Spleen (tissue), 11 donors: ENCODE results near the gene RAB27A. TPM values are rescaled to one million over a fixed set of nuclear protein-coding genes. Genes with fewer than 3 reads are reported as not detected.

Experiments
- DNase-seq: peaks from one replicate; pipeline ENCODE4 v3.0.0-alpha.2; 2020
- H3K27ac ChIP-seq, 8 donors: fragments of 200-600 bp; sonication (generic) in 7 of 8; 1 replicate in 4 of 8; 2 replicates in 4 of 8; pipeline versions ENCODE4 v1.5.0 to v1.8.0; 2016 to 2021; ENCODE audit warnings: inconsistent platforms in 4 of 8, mild to moderate bottlenecking in 4 of 8, moderate library complexity in 1 of 8
- H3K27me3 ChIP-seq, 7 donors: fragments of 200-600 bp; sonication (generic) in 6 of 7; replicated peaks in 1 of 7; 1 replicate in 4 of 7; 2 replicates in 3 of 7; pipeline versions ENCODE4 v1.5.0 to v1.8.0; 2016 to 2021; ENCODE audit warnings: inconsistent platforms in 3 of 7, mild to moderate bottlenecking in 1 of 7
- H3K36me3 ChIP-seq, 6 donors: fragments of 200-600 bp; sonication (generic) in 5 of 6; 1 replicate in 4 of 6; 2 replicates in 2 of 6; pipeline versions ENCODE4 v1.5.0 to v1.8.0; 2016 to 2021; ENCODE audit warnings: inconsistent platforms in 2 of 6
- H3K4me1 ChIP-seq, 6 donors: fragments of 200-600 bp; sonication (generic) in 5 of 6; 1 replicate in 3 of 6; 2 replicates in 3 of 6; pipeline versions ENCODE4 v1.5.0 to v1.8.0; 2016 to 2021; ENCODE audit warnings: inconsistent platforms in 3 of 6
- H3K4me3 ChIP-seq, 8 donors: fragments of 200-600 bp; sonication (generic) in 7 of 8; 1 replicate in 4 of 8; 2 replicates in 4 of 8; pipeline versions ENCODE4 v1.5.0 to v1.8.0; 2016 to 2021; ENCODE audit warnings: inconsistent platforms in 4 of 8, mild to moderate bottlenecking in 4 of 8, moderate library complexity in 2 of 8
- H3K9me3 ChIP-seq, 8 donors: fragments of 200-600 bp; sonication (generic) in 7 of 8; 1 replicate in 4 of 8; 2 replicates in 4 of 8; pipeline versions ENCODE4 v1.5.0 to v1.8.0; 2016 to 2021; ENCODE audit warnings: inconsistent platforms in 4 of 8
- POLR2A ChIP-seq, 3 donors: fragments of 450-650 bp; IDR thresholded peaks; one replicate each; pipeline ENCODE4 v1.5.1; 2017; ENCODE audit warnings: antibody characterized with exemption in 3 of 3, mild to moderate bottlenecking in 1 of 3
- POLR2AphosphoS5 ChIP-seq, 3 donors: sonication (generic); formaldehyde crosslinking; IDR thresholded peaks; one replicate each; pipeline ENCODE4 v1.5.1; 2017; ENCODE audit warnings: antibody characterized with exemption in 3 of 3
- WGBS, 5 donors: extraction: QIAGEN DNeasy Blood & Tissue Kit in 3 of 5; methylation state at CpG; one replicate each; pipeline versions ENCODE4 v1.1.5 to v1.1.7; 2013 to 2018; 5-methylcytosine and 5-hydroxymethylcytosine counted together
- intact Hi-C: fragments of 100-400 bp; cut with DNase I; formaldehyde crosslinking; loops from one replicate; pipeline ENCODE4 v1.15.0; 2023; ENCODE audit warnings: low total_unique reads
- polyA plus RNA-seq, 3 donors: library from polyadenylated mRNA; stranded (reverse); fragments of 200-250 nt; gene quantifications; one replicate each; pipeline ENCODE4 v1.2.1, GENCODE V29; 2013
- total RNA-seq, 7 donors: library from RNA; depleted of rRNA in 3 of 7; stranded (reverse); fragments of >200 nt in 3 of 7; fragmentation: NEBNext Ultra II Directional in 4 of 7; extraction: Animal tissue kit (Norgen Biotek cat#: 25700) in 4 of 7; gene quantifications; one replicate each; pipeline versions ENCODE4 v1.1.0 to v1.2.1, GENCODE V29; 2016 to 2021
- TF ChIP-seq, protein P1 (sequence below), 11 experiments: fragments of 200-600 bp in 7 of 11; fragments of 450-650 bp in 4 of 11; sonication (generic) in 4 of 11; IDR thresholded peaks in 8 of 11; conservative IDR thresholded peaks in 3 of 11; 1 replicate in 7 of 11; 2 replicates in 4 of 11; pipeline versions ENCODE4 v1.4.0 to v1.8.0; 2016 to 2021; ENCODE audit warnings: antibody characterized with exemption in 11 of 11, inconsistent platforms in 4 of 11, mild to moderate bottlenecking in 1 of 11
- donor health status: healthy with polysubstance abuse.
- donor health status: DM: no; HTN: no; CAD: no; lungs with moderate emphysema.
- donor health status: DM: no; HTN: no; CAD: no.
- donor health status: Bipolar disorder and iron deficiency.
- donor health status: healthy.
- donor health status: DM: no; HTN: no; CAD: no.
- donor health status: DM: yes; HTN: yes; CAD: no.

The RAB27A gene
- total and polyA plus RNA-seq, 10 donors: 9.4 to 72.0 (median 36.5) TPM

DNA sequence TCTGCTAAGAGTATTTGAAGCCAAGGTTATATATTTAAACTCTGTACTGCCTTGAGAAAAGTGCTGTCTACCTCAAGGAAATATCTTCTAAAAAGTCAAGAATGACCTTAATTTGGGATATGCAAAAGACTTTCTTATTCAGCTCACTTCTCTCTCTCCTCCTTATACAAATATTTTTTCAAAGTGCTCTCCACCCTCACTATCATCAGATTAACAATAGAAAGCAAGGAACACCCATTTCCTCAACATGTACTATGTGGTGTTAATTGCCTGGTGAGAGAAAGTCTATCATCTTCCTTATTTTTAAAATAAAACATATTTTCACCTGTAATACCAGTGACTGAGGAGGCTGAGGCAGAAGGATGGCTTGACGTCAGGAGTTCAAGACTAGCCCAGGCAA is 48.4 kb downstream of the RAB27A start:
- Histone ChIP-seq H3K27ac (no peak overlapping the region), H3K27me3 (no peaks in the 10 kb centered on the region), H3K9me3 (no peaks in the 10 kb centered on the region), H3K36me3 (peaks cover 0 to 7% (median 0%) of the 10 kb centered on the region in 6 donors), H3K4me3 (no peak overlapping the region), H3K4me1 (peaks cover 0 to 59% (median 2%) of the 10 kb centered on the region in 6 donors)
- 83 to 93% (median 89%) methylated on average over 1 of the region's 1 CpG for WGBS, 5 donors
- TF ChIP-seq, protein P1, sequence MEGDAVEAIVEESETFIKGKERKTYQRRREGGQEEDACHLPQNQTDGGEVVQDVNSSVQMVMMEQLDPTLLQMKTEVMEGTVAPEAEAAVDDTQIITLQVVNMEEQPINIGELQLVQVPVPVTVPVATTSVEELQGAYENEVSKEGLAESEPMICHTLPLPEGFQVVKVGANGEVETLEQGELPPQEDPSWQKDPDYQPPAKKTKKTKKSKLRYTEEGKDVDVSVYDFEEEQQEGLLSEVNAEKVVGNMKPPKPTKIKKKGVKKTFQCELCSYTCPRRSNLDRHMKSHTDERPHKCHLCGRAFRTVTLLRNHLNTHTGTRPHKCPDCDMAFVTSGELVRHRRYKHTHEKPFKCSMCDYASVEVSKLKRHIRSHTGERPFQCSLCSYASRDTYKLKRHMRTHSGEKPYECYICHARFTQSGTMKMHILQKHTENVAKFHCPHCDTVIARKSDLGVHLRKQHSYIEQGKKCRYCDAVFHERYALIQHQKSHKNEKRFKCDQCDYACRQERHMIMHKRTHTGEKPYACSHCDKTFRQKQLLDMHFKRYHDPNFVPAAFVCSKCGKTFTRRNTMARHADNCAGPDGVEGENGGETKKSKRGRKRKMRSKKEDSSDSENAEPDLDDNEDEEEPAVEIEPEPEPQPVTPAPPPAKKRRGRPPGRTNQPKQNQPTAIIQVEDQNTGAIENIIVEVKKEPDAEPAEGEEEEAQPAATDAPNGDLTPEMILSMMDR (IDR thresholded peaks at IDR 0.05 in 8 of 11, conservative IDR thresholded peaks at IDR 0.05 in 3 of 11): no peak
- no peak for TF ChIP-seq POLR2AphosphoS5 (IDR thresholded peaks at IDR 0.05)
- no peak for TF ChIP-seq POLR2A (IDR thresholded peaks at IDR 0.05)
- no peak for DNase-seq
- intact Hi-C loops: no loop called here

DNA sequence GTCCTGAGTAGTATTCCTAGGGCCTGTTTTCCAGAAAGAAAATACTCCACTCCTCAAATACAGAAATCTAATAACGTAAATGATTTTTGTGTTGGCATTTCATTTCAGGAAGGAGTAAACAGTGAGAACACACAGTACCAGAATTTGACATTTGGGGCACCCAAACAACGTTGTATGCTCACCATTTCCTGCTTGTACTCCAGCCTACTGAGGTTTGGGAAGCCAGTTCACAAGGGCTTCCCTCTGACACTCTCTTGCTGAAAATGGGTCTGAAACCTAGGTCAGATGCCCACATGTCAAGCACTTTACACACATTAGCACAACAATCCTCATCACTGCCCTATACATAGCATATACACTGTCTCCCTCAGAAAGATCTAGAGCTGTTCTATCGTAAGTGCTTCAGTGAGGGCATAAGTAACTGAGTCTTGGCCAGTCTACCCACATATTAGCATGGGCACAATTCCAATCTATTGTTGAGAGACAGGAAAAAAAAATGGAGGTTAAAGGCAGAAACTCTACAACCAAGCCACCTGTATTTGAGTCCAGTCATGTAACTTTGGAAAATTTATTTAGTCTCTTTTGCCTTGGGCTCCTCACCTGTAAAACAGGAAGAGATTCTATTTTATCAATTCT is 49.4 kb downstream of the RAB27A start:
- TF ChIP-seq, protein P1 (IDR thresholded peaks at IDR 0.05 in 8 of 11, conservative IDR thresholded peaks at IDR 0.05 in 3 of 11): no peak
- TF ChIP-seq POLR2AphosphoS5 (IDR thresholded peaks at IDR 0.05) (no peak), POLR2A (IDR thresholded peaks at IDR 0.05) (no peak)
- H3K9me3 ChIP-seq: no peaks in the 10 kb centered on the region
- peaks cover 0 to 52% (median 2%) of the 10 kb centered on the region in 6 donors for H3K4me1 ChIP-seq
- intact Hi-C loops: no loop called here
- H3K4me3 ChIP-seq: no peak overlapping the region
- peak overlapping the region in 3 of 8 donors; percentile 5 to 41 (median 19) for H3K27ac ChIP-seq
- 63 to 76% (median 73%) methylated on average over 3 of the region's 3 CpGs for WGBS, 5 donors
- H3K36me3 ChIP-seq: peaks cover 0 to 7% (median 0%) of the 10 kb centered on the region in 6 donors
- H3K27me3 ChIP-seq: no peaks in the 10 kb centered on the region
- DNase-seq: no peak

DNA sequence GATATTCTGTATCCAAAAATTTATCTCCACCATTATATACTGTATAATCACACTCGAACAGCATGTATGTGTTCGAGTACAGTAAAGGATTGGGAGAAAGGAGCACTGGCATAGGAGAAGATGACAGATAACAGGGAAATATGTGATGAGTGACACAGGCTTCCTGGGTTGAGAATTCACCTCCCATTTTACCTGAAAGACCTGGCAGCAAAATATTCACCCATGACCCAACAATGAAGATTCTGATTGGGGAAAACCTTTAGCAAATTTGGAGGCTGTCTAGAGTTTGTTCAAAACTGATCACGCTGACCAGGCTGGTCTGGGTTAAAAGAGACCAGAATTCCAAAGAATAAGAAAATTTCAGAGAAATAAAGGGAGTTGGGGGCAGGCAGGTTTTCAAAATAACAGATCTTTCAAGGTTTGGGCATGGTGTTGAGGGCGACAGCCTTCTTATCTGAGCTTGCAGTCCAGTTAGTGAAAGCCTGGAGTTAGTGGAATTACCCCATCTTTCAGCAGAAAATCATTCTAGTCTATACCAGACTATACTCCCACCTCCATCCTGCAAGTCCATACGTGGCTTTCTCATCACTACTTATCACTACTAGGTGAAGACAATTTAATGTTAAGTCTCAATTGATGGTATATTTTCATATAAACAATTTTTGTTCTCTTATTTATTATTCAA is 50.0 kb downstream of the RAB27A start:
- no peak for DNase-seq
- 75 to 94% (median 87%) methylated on average over 5 of the region's 5 CpGs for WGBS, 5 donors
- H3K27ac ChIP-seq: peak overlapping the region in 2 of 8 donors; percentile 19 to 28

More for the DNA sequence above, 50.0 kb downstream of the RAB27A start:
- Histone ChIP-seq H3K4me1 (peaks cover 0 to 45% (median 2%) of the 10 kb centered on the region in 6 donors), H3K27me3 (no peaks in the 10 kb centered on the region), H3K36me3 (peaks cover 0 to 7% (median 0%) of the 10 kb centered on the region in 6 donors), H3K4me3 (no peak overlapping the region), H3K9me3 (no peaks in the 10 kb centered on the region)
- TF ChIP-seq POLR2AphosphoS5 (IDR thresholded peaks at IDR 0.05) (no peak), POLR2A (IDR thresholded peaks at IDR 0.05) (no peak)
- TF ChIP-seq, protein P1 (IDR thresholded peaks at IDR 0.05 in 8 of 11, conservative IDR thresholded peaks at IDR 0.05 in 3 of 11): no peak
- intact Hi-C loops: no loop called here
